Activated naive CD8-positive, alpha-beta T cell treated with anti-CD3 and anti-CD28 coated beads, Interleukin-2, amount 50 U/mL, for 24 hours (primary cell): Measurements from ENCODE around the gene HES2.
"Not testable (repeated sequence)": the region's sequence is repeated elsewhere in the genome, so short reads cannot be mapped to it uniquely, and the experiment has no call there.

Experiments
- ATAC-seq: fragments of 150-1000 bp; cut with Tn5 transposase; one replicate; pipeline ENCODE4 v1.10.0; 2021
- DNase-seq: peaks from one replicate; pipeline ENCODE4 v3.0.0; 2021
- H3K27ac Mint-ChIP-seq: one replicate; pipeline ENCODE4 v1.8.0; 2021; ENCODE audit warnings: mild to moderate bottlenecking, mixed read lengths
- H3K27me3 Mint-ChIP-seq: one replicate; pipeline ENCODE4 v1.8.0; 2021; ENCODE audit warnings: mixed read lengths
- H3K36me3 Mint-ChIP-seq: one replicate; pipeline ENCODE4 v1.8.0; 2021; ENCODE audit warnings: low read depth, mixed read lengths
- H3K4me1 Mint-ChIP-seq: one replicate; pipeline ENCODE4 v1.8.0; 2021; ENCODE audit warnings: mixed read lengths
- H3K4me3 Mint-ChIP-seq: one replicate; pipeline ENCODE4 v1.8.0; 2021; ENCODE audit warnings: mild to moderate bottlenecking, moderate library complexity, mixed read lengths
- H3K9me3 Mint-ChIP-seq: one replicate; pipeline ENCODE4 v1.8.0; 2021; ENCODE audit warnings: mixed read lengths

Gene HES2

DNA sequence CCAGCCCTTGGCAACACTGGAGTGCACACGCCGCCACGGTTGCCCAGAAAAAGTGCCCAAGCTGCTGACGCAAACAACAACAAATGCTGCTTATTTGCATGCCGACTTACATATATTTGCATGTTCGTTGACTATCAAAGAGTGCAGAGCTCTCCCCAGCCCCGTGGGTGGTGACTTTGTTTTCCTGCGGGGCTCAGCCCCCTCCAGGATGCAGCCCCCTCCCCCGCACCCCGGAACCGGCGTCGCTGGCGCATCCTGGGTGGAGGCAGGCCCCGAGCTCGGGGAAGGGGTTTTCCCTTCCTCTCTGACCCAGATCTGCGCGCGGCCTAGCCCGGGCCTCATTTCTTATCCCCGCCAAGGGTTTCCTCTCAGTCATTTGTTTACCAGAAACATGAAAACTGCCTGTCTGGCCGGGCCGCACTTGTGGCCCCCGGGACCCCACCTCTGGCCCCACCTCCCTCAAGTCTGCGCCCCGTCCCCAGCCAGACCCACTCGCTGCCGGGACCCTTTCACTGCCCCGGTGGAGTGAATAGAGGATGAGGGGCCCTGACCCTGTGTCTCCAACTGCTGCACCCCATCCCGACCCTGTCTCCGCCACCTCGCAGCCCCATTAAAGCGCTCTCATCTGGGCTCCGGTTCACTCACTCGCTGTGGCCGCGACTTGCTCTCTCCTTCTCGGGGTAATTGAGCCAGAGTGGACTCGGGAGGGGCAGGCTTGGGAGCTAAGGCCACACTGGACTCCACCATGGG lies 40.8 kb upstream of the HES2 start:
- Mint-ChIP-seq H3K4me1 (peaks cover 51% of the 10 kb centered on the region), H3K36me3 (peaks cover 15% of the 10 kb centered on the region)

GRCh38 chr1:6459850-6460265 lies 40.1 kb upstream of the HES2 start:
- peaks cover 21% of the 10 kb centered on the region for H3K27me3 Mint-ChIP-seq
- peak; percentile 7 for ATAC-seq
- H3K4me3 Mint-ChIP-seq = peak overlapping the region; percentile 60
- peak overlapping the region; percentile 76 for H3K27ac Mint-ChIP-seq
- H3K9me3 Mint-ChIP-seq = no peaks in the 10 kb centered on the region
- peaks cover 51% of the 10 kb centered on the region for H3K4me1 Mint-ChIP-seq
- peak; percentile 40 for DNase-seq
- peaks cover 15% of the 10 kb centered on the region for H3K36me3 Mint-ChIP-seq

More for the DNA sequence above, 40.8 kb upstream of the HES2 start:
- peak; percentile 82 for ATAC-seq
- DNase-seq = peak; percentile 79
- H3K27ac Mint-ChIP-seq = peak overlapping the region; percentile 76
- peaks cover 20% of the 10 kb centered on the region for H3K27me3 Mint-ChIP-seq
- peak overlapping the region; percentile 60 for H3K4me3 Mint-ChIP-seq
- no peaks in the 10 kb centered on the region for H3K9me3 Mint-ChIP-seq

- H3K27ac Mint-ChIP-seq = no peak overlapping the region
- ATAC-seq (no peak), DNase-seq (no peak)
- no peaks in the 10 kb centered on the region for H3K36me3 Mint-ChIP-seq
- peaks cover 34% of the 10 kb centered on the region for H3K4me1 Mint-ChIP-seq
- no peaks in the 10 kb centered on the region for H3K9me3 Mint-ChIP-seq
- H3K27me3 Mint-ChIP-seq = peaks cover 42% of the 10 kb centered on the region
- no peak overlapping the region for H3K4me3 Mint-ChIP-seq
Observed at GRCh38 chr1:6456800-6457466, 37.2 kb upstream of the HES2 start.

DNA sequence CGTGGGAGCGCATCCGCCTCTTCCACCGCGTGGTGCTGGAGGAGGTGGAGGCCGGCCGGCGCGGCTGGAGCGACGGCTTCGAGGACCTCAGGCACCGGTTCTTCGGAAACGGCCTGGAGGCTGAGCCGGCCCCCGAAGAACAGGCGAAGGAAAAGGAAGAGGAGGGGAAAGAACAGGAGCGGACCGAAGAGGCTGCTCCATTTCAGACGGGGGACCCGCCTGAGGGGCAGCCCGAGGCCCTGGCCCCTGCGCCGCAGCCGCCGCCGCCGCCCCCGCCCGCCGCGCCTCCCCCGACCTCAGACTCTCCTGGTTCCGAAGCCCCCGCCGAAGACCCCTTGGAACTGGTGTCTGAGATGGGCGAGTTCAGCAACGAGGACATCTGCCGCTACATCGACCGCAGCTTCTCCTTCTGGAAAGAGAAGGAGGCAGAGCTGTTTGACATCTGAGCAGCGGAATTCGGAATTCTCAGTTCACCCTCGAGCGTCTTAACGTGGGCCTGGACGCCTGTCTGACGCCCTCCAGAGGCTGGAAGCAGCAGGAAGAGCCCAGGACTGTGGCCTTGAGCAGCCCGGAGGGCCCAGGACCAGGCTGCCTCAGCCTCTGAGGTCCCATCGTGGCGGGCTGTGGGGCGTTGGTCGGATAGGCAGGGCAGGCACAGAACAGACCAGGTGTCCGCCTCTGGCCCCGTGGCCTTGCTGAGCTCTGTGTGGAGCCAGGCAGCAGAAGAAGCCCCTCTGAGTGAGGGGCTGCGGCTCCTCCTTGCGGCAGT lies 36.2 kb upstream of the HES2 start:
- peaks cover 25% of the 10 kb centered on the region for H3K4me1 Mint-ChIP-seq
- DNase-seq, H3K4me3 Mint-ChIP-seq, H3K9me3 Mint-ChIP-seq, ATAC-seq, H3K36me3 Mint-ChIP-seq, H3K27ac Mint-ChIP-seq: not testable (repeated sequence)
- peaks cover 45% of the 10 kb centered on the region for H3K27me3 Mint-ChIP-seq

GRCh38 chr1:6454856-6455751 lies 35.4 kb upstream of the HES2 start:
- DNase-seq (peak; percentile 26), ATAC-seq (peak; percentile 41)
- Mint-ChIP-seq H3K27me3 (peaks cover 52% of the 10 kb centered on the region), H3K4me1 (peaks cover 17% of the 10 kb centered on the region), H3K4me3 (no peak overlapping the region), H3K27ac (no peak overlapping the region), H3K9me3 (no peaks in the 10 kb centered on the region), H3K36me3 (no peaks in the 10 kb centered on the region)

- not testable (repeated sequence) for DNase-seq, ATAC-seq, H3K27ac Mint-ChIP-seq, H3K9me3 Mint-ChIP-seq, H3K4me3 Mint-ChIP-seq, H3K36me3 Mint-ChIP-seq
- Mint-ChIP-seq H3K4me1 (peaks cover 15% of the 10 kb centered on the region), H3K27me3 (peaks cover 57% of the 10 kb centered on the region)
Observed at GRCh38 chr1:6453895-6454855, 34.5 kb upstream of the HES2 start.

DNA sequence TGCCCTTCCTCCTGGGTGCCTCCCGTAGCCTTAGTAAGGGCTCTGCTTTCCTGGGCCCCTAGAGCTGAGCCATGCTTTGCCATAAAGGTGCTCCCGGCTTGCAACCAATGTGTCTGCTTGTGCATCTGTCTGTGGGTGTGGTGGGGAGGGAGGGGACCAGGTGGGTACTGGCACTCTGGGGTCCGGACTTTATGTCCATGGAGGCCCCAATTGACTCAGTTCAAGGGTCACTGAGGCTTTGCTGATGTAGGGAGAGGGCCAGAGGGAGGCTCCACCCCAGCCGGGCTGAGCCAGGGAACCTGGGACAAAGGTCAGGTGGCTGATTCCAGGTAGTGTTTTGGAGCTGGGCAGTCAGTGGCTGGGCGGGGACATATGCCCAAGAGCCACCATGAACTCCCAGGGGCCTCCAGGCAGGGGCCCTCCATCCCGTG lies 31.2 kb upstream of the HES2 start:
- Mint-ChIP-seq H3K27ac (no peak overlapping the region), H3K4me3 (no peak overlapping the region), H3K36me3 (no peaks in the 10 kb centered on the region), H3K27me3 (peaks cover 53% of the 10 kb centered on the region), H3K9me3 (no peaks in the 10 kb centered on the region), H3K4me1 (peaks cover 19% of the 10 kb centered on the region)
- DNase-seq (no peak), ATAC-seq (no peak)

- not testable (repeated sequence) for H3K4me3 Mint-ChIP-seq, H3K9me3 Mint-ChIP-seq, H3K27ac Mint-ChIP-seq, H3K36me3 Mint-ChIP-seq, DNase-seq, ATAC-seq
- peaks cover 53% of the 10 kb centered on the region for H3K27me3 Mint-ChIP-seq
- H3K4me1 Mint-ChIP-seq = peaks cover 17% of the 10 kb centered on the region
Observed at GRCh38 chr1:6450486-6450885, 30.8 kb upstream of the HES2 start.

- no peaks in the 10 kb centered on the region for H3K36me3 Mint-ChIP-seq
- H3K27ac Mint-ChIP-seq = no peak overlapping the region
- ATAC-seq = no peak
- no peaks in the 10 kb centered on the region for H3K9me3 Mint-ChIP-seq
- DNase-seq = no peak
- H3K4me3 Mint-ChIP-seq = no peak overlapping the region
- H3K27me3 Mint-ChIP-seq = peaks cover 54% of the 10 kb centered on the region
- H3K4me1 Mint-ChIP-seq = peaks cover 17% of the 10 kb centered on the region
Observed at GRCh38 chr1:6450005-6450450, 30.3 kb upstream of the HES2 start.

GRCh38 chr1:6448749-6449631 lies 29.3 kb upstream of the HES2 start:
- H3K4me3 Mint-ChIP-seq = no peak overlapping the region
- peaks cover 15% of the 10 kb centered on the region for H3K4me1 Mint-ChIP-seq
- H3K27me3 Mint-ChIP-seq = peaks cover 53% of the 10 kb centered on the region
- H3K36me3 Mint-ChIP-seq = no peaks in the 10 kb centered on the region
- H3K9me3 Mint-ChIP-seq = no peaks in the 10 kb centered on the region
- no peak overlapping the region for H3K27ac Mint-ChIP-seq
- no peak for DNase-seq
- ATAC-seq = peak; percentile 17

GRCh38 chr1:6447818-6448748 lies 28.4 kb upstream of the HES2 start:
- Mint-ChIP-seq H3K36me3 (no peaks in the 10 kb centered on the region), H3K27me3 (peaks cover 44% of the 10 kb centered on the region), H3K27ac (no peak overlapping the region), H3K4me1 (peaks cover 10% of the 10 kb centered on the region), H3K9me3 (no peaks in the 10 kb centered on the region), H3K4me3 (no peak overlapping the region)
- DNase-seq (no peak), ATAC-seq (no peak)
